Femur (tissue), 1 donor: ENCODE results near the gene UBASH3B.
A peak's percentile ranks its signal among the peaks of the same experiment; 100 is the strongest.

Source experiments
- DNase-seq: peaks from one replicate; pipeline ENCODE4 v3.0.0-alpha.2; 2017

The UBASH3B gene

DNA sequence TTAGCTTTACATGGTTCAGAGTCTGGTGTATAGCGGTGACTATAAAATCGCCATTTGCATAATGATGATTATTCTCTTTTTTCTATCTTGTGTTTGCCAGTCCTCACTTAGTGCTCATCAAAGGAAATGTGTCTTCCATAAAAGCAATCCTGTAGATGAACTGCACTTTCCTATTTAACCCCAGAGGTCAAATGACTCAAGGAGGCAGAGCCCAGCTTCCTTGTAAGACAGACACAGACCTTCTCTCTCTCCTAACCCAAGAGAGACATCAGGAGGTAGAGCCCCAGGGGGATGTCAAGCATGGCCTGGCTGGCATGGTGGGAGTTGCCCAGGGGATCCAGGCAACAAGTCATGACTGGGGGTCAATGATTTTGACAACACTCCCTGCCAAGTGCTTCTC is 135.9 kb downstream of the UBASH3B start:
- DNase-seq = no peak

- DNase-seq = no peak
These were observed 136.3 kb downstream of the UBASH3B start for GRCh38 chr11:122791836-122792235.

- DNase-seq = no peak
These were observed 138.0 kb downstream of the UBASH3B start for GRCh38 chr11:122793515-122793914.

DNA sequence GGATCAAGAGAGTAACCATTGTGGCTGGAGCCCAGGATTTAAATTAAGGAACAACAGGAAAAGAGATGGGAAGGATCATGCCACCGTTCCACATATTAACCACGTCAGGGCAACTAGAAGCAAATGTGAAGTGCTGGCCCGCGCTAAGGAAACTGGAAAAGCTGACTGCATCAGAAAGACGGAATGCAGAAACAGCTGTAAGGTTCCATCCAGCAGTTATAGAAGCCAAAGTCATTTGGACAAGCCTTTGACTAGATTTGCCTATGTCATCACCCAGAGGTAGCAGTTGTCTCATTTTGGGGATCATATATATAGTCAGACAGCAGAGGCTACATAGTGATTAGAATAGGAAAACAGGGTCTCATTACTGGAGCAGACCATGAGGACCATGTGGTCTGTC is 139.8 kb downstream of the UBASH3B start:
- DNase-seq = no peak

- DNase-seq = no peak
These were observed 140.7 kb downstream of the UBASH3B start for GRCh38 chr11:122796128-122796717.

DNA sequence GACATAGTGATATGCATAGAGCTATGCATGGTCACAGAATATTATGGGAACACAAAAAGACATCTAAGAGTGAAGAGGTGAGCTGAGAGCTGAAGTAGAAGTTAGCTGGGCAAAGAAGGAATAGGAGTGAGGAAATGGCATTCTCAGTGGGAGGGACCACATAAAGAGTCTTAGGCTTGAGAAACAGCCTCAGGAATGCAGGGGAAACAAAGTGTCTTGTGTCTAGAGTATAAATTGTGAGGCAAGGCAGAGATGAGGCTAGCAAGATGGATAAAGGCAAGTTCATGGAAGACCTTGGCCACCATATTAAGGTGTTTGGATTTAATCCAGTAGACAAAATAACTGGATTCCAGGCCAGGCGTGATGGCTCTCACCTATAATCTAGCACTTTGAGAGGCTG is 142.1 kb downstream of the UBASH3B start:
- no peak for DNase-seq

- no peak for DNase-seq
These were observed 144.0 kb downstream of the UBASH3B start for GRCh38 chr11:122799406-122800105.

DNA sequence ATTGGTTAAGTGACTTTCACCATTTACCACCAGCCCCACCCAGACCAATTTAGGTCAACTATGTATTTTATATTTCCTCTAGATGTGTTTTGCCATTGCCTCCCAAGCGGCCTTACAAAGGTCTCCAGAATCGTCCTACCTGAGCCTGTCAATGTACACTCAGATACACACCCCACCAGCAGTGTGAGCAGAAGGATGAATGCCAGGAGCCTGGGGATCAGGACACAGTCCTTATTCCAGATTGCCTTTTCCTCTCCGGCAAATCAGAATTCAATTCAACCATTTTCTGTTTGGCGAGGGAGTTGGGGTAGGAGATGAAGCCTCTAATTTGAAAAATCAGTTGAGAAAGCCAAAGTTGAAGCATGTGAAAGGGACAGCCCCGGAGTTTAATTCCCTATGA is 147.4 kb downstream of the UBASH3B start:
- DNase-seq = no peak

GRCh38 chr11:122803306-122803705 is 147.8 kb downstream of the UBASH3B start:
- no peak for DNase-seq

GRCh38 chr11:122803716-122804115 is 148.2 kb downstream of the UBASH3B start:
- DNase-seq = no peak

DNA sequence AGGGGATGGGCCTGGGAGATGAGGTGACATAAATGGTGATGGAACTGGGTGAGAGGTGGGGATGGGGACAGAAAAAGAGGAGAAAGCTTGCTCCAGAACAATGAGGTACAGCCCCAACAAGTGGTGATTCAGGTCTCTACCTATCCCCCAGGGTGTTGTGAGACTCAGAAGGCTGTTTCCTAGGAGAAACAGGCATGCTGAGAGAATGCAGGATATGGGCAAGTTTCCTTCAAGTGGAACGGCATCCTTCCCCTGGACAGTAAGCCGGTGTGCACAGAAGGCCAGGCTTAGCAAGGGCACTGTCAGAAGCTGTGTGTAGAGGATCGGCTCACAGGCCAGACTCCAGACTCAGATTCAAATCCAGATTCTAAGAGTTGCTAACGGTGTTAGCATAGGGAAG is 148.6 kb downstream of the UBASH3B start:
- no peak for DNase-seq

GRCh38 chr11:122804796-122805195 is 149.3 kb downstream of the UBASH3B start:
- no peak for DNase-seq

- DNase-seq = no peak
These were observed 152.4 kb downstream of the UBASH3B start for GRCh38 chr11:122807731-122808477.

DNA sequence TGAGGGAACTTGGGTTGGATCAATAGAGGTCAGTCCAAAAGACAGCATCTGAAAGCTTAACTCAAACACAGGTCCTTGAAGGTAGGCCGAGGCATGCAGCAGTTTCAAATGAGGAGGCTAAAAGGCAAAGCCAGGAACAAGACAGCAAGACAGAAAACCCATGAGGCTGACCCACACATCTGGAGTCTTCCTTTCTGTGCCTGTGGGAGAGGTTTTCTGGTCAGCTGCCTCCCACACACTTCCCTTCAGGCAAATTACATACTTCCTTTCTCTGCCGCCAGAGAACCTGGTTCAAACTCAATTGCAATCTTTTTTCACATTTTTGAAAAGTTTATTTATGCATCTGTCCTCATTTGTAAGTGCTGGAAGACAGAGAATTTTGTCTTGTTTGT is 153.0 kb downstream of the UBASH3B start:
- DNase-seq = peak; percentile 73

GRCh38 chr11:122809866-122810265 is 154.3 kb downstream of the UBASH3B start:
- no peak for DNase-seq

GRCh38 chr11:122811721-122812120 is 156.2 kb downstream of the UBASH3B start:
- no peak for DNase-seq

DNA sequence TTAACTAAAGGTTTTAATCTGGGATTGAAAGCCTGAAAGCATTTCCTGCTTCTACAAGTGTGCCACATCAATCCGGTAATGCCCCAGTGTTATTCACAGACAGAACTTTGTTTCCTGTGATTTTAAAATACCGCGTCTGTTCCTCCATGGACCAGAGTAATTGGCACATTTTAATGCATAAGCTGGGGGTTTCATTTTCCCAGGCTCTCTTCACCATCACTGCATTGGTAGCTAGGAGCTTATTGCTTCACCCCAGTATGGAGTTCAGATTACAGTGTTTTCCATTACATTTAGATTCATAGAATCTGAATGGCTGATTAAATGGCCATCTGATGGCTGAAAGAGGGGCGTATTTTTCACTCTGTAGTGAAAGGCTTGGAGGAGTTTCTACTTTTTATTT is 157.1 kb downstream of the UBASH3B start:
- DNase-seq = no peak

- DNase-seq = no peak
These were observed 157.8 kb downstream of the UBASH3B start for GRCh38 chr11:122813176-122813893.

DNA sequence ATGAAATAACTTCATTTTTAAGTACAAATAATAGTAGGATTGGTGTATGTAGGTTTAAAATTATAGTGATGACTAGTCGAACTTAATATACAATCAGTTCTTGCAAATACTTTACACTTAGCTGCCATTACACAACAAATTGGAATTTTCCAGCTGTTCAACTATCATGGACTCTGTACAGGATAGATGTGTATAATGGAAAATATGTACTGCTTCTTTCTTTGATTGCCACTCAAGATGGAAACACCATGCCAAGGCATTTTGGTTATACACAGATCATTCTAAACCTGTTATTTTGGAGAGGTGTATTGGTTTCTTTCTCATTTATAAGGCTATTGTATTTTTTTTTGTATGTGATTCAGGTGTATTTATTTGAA is 158.4 kb downstream of the UBASH3B start:
- DNase-seq = no peak

GRCh38 chr11:122814401-122814800 is 158.9 kb downstream of the UBASH3B start:
- no peak for DNase-seq

DNA sequence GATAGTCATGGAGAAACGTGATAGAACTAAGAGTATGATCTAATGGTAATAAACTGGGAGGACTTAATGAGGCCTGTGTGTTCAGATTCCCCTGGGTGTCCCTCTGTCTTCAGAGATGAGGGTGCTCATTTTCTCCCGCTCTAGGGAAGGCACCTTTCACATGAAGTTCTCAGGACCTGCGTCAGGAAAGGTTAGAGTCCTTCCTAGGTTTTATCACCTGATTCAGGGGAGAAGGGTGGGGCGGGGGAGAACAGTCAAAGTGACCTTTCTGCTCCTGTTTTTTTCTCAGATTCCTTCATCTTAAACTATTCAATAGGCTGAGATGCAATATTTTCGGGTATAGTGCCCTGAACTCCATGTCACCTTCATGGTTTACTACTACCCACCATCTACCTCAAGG is 160.4 kb downstream of the UBASH3B start:
- DNase-seq = no peak

- peak; percentile 36 for DNase-seq
These were observed 161.4 kb downstream of the UBASH3B start for GRCh38 chr11:122816761-122817520.

- no peak for DNase-seq
These were observed 164.6 kb downstream of the UBASH3B start for GRCh38 chr11:122820158-122820557.
